GM19438 (cell line): Measurements from ENCODE around the gene ATN1.

ENCODE experiments used
- ATAC-seq: cut with Tn5 transposase; IDR thresholded peaks from one replicate; pipeline ENCODE4 v1.9.1; 2021; ENCODE audit warnings: low read depth; ENCODE audit not compliant: unreplicated experiment

ATN1 gene

DNA sequence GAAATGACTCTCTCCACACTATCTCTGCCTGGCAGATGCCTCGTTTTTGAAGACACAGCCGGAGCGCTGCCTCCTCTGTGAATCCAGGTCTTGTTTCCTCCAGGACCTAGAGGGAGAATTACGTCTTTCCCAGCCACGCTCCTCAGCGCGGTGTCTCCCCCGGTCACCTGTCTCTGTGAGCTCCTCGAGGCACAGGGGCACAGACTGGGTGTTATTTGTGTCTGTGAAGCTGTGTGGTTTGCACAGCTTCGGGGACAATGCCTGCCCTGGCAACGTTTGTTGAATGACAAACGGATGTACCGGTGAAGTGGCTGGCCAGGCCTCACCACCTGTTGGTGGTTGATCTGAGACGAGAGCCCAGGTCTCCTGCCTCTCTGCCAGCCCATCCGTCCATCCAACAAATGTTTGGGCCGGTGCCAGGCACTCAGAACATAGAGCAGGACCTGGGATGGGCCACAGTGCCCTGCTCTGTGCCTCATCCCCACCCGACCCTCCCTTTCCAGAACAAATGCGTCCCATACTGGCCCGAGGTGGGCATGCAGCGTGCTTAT is 29.5 kb downstream of the ATN1 start:
- no peak for ATAC-seq

DNA sequence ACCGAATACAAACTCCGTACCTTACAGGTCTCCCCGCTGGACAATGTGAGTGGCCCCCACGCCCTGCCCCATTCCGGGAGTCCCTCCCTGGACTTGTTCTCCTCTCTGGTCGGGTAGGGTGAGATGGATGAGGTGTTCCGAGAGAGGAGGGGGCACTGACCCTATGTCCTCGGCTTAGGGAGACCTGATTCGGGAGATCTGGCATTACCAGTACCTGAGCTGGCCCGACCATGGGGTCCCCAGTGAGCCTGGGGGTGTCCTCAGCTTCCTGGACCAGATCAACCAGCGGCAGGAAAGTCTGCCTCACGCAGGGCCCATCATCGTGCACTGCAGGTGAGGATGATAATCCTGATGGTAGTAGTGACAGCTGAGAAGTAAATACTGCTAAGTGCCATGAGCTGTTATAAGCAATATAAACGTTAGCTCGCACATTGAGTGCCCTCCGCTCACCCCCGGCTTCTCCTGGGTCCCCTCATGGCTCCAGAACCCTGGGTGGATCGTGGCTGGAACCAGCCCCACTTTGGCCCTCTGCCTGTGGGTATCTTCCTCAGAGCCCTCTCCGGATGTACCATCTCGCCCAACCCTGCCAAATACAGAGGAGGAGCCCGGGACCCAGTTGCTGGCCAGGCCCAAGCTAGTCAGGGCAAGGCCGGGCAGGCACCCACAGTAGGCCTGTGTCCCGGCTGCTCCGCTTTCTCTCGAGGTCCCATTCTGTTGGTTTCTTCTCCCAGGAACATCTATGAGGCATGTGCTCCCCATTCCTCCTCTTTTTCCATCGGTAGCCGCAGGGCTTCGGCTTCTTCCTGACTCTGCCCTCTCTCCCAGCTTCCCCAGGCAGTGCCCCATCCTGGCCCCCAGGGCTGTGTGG is 30.2 kb downstream of the ATN1 start:
- no peak for ATAC-seq

GRCh38 chr12:6958609-6959057 is 30.9 kb downstream of the ATN1 start:
- ATAC-seq, result no peak

GRCh38 chr12:6959058-6959804 is 31.5 kb downstream of the ATN1 start:
- peak; percentile 43 for ATAC-seq

GRCh38 chr12:6959805-6960592 is 32.2 kb downstream of the ATN1 start:
- ATAC-seq, result no peak

GRCh38 chr12:6960593-6961277 is 33.0 kb downstream of the ATN1 start:
- ATAC-seq, result no peak

DNA sequence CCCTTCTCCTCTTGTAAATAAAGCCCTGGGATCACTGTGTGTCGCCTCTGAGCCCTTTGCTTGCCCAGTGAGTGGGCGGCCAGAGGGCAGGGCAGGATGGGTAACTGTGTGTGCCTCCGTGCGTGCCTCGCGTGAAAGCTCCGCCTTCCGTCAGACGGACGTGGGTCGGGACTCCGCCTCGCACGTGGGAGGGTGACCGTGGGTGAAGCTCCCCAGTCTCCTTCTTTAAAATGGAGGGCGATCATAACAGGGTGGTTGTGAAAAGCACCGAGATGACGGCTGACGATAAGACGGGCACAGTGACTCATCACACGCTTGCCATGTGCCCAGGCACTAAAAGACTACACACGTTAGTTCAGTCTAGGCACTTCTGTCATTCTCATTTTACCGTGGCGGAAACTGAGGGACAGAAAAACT is 33.5 kb downstream of the ATN1 start:
- no peak for ATAC-seq

- no peak for ATAC-seq
These were observed 34.0 kb downstream of the ATN1 start for GRCh38 chr12:6961695-6962284.

DNA sequence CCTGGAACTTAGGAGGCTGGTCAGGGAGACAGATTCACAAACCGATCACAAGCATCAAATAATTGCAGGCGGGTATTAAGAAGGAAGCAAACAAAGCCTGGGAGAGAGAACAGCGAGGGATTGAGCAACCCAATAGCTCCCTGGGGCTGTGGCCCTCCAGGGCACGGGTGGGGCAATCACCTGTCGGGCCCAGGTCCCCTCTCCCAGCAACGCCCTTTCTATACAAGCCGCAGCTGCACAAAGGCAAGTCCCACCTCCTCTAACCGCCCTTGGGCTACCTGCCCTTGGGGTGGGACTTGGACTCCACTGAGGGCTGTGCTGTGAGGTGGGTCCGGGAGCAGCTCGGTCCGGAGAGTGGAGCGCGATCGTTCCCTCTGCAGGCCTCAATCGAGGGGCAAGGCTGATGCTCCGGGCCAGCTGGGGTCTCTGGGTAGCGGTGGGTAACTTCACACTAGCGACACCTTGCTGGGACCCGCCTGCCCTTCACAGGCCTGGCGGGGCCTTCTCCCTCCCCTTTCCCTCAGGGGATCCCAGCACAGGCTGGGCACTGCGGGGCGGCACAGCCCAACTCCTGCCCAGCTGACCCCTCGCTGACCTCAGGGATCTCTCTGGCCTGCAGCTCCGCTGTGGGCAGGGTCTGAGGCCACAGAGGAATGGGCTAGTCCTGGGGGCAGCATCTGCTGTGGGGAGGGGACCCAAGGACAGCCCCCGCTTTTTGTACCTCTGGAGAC is 34.7 kb downstream of the ATN1 start:
- no peak for ATAC-seq

DNA sequence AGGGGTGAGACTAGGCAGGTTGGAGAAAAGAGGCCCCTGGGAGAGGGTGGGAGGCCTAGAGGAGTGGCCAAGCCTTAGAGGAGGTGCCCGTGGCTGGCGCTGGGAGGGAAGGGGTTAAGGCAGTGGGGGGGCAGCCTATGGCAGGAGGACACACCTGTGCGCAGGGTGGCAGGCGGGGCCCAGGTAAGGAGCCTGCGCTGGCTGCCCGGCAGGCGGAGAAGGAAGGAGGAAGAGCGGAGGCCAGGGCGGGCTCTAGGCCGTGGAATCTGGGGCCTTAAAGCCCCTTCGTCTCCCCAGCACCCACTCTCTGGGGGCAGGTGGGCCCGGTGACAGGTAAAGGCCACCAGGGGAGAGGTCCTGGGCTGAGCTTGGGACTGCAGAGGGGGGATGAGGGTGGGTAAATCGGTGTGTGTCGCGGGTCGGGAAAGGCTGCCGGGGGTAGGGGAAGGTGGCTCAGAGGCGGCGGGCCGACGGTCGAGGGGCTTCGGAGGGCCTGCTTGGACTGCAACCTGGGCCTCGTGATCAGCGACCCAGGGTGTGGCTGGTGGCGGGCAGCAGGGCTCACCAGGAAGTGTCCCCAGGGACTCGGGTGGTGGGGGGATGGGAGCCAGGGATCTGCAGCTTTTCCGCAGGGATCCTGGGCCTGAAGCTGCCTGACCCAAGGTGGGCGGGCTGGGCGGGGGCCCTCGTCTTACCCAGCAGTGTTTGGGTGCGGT is 35.4 kb downstream of the ATN1 start:
- ATAC-seq, result no peak

DNA sequence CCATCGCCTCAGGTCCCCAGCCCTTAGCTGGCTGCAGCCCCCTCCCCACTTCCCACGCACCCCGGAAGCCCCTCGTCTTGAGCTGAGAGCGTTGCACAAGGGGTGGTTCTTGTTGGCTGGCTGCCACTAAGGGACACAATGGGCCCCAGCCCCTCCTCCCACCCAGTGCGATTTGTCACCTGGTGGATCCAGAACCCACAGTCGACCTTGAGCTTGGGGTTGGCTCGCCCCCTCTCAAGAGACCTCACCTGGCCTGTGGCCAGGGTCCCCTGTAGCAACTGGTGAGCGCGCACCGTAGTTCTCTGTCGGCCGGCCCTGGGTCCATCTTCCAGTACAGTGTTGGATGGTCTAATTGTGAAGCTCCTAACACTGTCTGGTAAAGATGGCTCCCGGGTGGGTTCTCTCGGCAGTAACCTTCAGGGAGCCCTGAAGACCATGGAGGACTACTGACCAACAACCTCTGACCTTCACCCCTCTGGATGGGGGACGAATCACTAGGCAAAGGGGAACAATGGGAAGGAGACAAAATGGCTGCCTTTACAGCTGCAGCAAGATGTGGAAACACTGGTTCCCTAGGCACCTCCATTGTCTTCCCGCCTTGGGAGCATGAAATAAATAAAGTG is 36.1 kb downstream of the ATN1 start:
- ATAC-seq, result no peak

DNA sequence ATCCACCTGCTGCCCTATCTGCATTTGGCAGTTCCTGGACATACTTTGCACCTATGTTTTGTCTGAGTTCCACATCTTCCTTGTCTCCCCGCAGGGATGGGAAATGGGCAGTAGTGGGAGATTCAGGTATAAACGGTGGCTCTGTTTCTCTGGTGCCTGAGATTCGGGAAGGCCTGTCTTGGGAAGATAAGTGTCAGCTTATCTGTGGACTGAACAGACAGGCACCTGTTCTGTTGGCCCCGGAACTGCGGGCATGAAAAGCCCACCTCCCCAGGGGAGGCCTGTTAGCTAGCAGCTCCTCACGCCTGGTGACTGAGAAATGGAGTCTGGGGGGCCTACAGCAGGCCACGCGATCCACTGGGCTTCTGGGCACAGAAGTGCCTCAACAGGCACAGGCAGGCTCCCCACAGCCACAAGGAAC is 36.9 kb downstream of the ATN1 start:
- no peak for ATAC-seq

GRCh38 chr12:6965026-6965661 is 37.4 kb downstream of the ATN1 start:
- ATAC-seq, result no peak

DNA sequence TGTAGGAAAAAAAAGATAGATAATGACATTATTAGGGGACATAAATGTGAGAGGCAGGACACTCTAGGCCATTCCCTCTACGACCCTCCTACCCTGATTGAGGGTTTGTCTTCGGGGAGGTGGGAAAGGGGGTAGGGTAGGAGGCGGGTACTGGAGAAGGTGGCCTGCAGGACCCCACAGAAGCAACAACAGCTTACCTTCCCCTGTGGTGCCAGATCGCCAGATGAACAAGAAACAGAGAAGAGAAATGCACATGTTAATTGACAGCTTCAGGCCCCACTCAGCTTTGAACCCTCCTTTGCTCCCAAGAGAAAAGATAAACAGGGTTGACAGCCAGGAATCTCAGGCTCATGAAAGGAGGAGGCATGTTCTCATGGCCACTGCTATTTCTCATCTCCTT is 38.0 kb downstream of the ATN1 start:
- ATAC-seq, result no peak

- ATAC-seq, result no peak
These were observed 38.6 kb downstream of the ATN1 start for GRCh38 chr12:6966351-6966750.

GRCh38 chr12:6967651-6968100 is 39.9 kb downstream of the ATN1 start:
- no peak for ATAC-seq

DNA sequence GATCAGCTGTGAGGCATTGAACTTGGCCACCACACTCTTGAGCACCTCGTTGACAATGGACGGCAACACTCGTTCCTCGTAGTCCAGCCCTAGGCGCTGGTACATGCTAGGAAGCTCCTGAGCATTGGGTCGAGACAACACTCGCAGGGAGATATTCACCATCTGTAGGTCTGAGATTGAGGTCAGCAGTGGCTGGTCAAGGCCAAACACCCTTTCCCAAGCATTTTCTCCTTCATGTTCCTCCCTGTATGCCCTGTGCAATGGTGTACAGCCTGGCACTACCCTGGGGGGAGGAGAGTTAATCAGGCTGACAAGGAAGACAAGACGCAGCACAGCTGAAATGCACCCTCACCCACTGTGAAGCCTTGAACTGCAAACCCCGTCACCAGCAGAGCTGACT is 40.7 kb downstream of the ATN1 start:
- ATAC-seq, result no peak
